ENCODE results near the gene PAK4. TPM values are rescaled to one million over a fixed set of nuclear protein-coding genes. Genes with fewer than 3 reads are reported as not detected.
"Not testable (repeated sequence)": the region's sequence is repeated elsewhere in the genome, so short reads cannot be mapped to it uniquely, and the experiment has no call there.

Gene PAK4
- total RNA-seq, 1 experiment from 2014 or later = 90.1 TPM

GRCh38 chr19:39115105-39115847 lies 10.3 kb upstream of the PAK4 start:
- Histone ChIP-seq H3K27me3 (ENCODE audit: insufficient read depth, low read length) (no peaks in the 10 kb centered on the region), H3K4me2 (ENCODE audit: low read length) (no peak overlapping the region), H3K4me1 (ENCODE audit: control insufficient read depth in 1 of 2, insufficient read depth in 2 of 2, low read length in 2 of 2) (peaks cover 17 to 35% of the 10 kb centered on the region in 2 experiments), H3K36me3 (ENCODE audit: control insufficient read depth in 1 of 2, insufficient read depth in 2 of 2, low read length in 2 of 2) (no peaks in the 10 kb centered on the region), H3K4me3 (replicated peaks in 1 of 2; ENCODE audit: low read depth in 1 of 2, low read length in 2 of 2) (no peak overlapping the region), H4K20me1 (ENCODE audit: insufficient read depth) (no peaks in the 10 kb centered on the region), H2AFZ (ENCODE audit: low read depth, low read length, poor library complexity, severe bottlenecking) (no peak overlapping the region), H3K27ac (ENCODE audit: low read depth, low read length) (no peak overlapping the region), H3K9me3 (ENCODE audit: control insufficient read depth in 1 of 2, insufficient read depth in 1 of 2, low read depth in 1 of 2, low read length in 2 of 2) (no peaks in the 10 kb centered on the region), H3K9ac (ENCODE audit: low read length) (no peak overlapping the region), H3K79me2 (ENCODE audit: insufficient read depth, low read length) (no peaks in the 10 kb centered on the region), H3K9me2 (ENCODE audit: insufficient read depth) (no peaks in the 10 kb centered on the region)
- ATAC-seq (no peak), DNase-seq (ENCODE audit: low read depth, low spot score) (no peak)
- intact Hi-C loops (cut with micrococcal nuclease) = no loop called here
- ChIA-PET CTCF (no interaction called here), RAD21 (ENCODE audit: low non-redundant PET in 1 of 2, low total read pairs in 2 of 2, uncharacterized antibody in 2 of 2, unreplicated experiment in 2 of 2) (no interaction called here), POLR2A (interaction anchor here (0.7 kb wide), 1 partner anchor 101 kb away, joined by 4 read pairs; no protein-coding TSS in a partner anchor)
- BruUV-seq (replicated peaks) = no TSS peak
- TF ChIP-seq SP1 (IDR thresholded peaks at IDR 0.05; ENCODE audit: low read depth) = no peak
- TF ChIP-seq FOSL1 (IDR thresholded peaks at IDR 0.05; ENCODE audit: low read depth) = no peak
- no peak for TF ChIP-seq ZFX (IDR thresholded peaks at IDR 0.05)
- no peak for TF ChIP-seq YY1 (IDR thresholded peaks at IDR 0.05; ENCODE audit: extremely low read depth, insufficient replicate concordance, low read depth, low read length)

GRCh38 chr19:39117023-39117422 lies 8.6 kb upstream of the PAK4 start:
- intact Hi-C loops (cut with micrococcal nuclease); H3K27me3 ChIP-seq (ENCODE audit: insufficient read depth, low read length); H3K9ac ChIP-seq (ENCODE audit: low read length); H4K20me1 ChIP-seq (ENCODE audit: insufficient read depth); H3K4me3 ChIP-seq (replicated peaks in 1 of 2; ENCODE audit: low read depth in 1 of 2, low read length in 2 of 2); RAD21 ChIA-PET (ENCODE audit: low non-redundant PET in 1 of 2, low total read pairs in 2 of 2, uncharacterized antibody in 2 of 2, unreplicated experiment in 2 of 2); ATAC-seq; BruUV-seq (replicated peaks); H3K36me3 ChIP-seq (ENCODE audit: control insufficient read depth in 1 of 2, insufficient read depth in 2 of 2, low read length in 2 of 2); DNase-seq (ENCODE audit: low read depth, low spot score); H3K9me2 ChIP-seq (ENCODE audit: insufficient read depth); H3K79me2 ChIP-seq (ENCODE audit: insufficient read depth, low read length); H3K4me2 ChIP-seq (ENCODE audit: low read length); H2AFZ ChIP-seq (ENCODE audit: low read depth, low read length, poor library complexity, severe bottlenecking); H3K9me3 ChIP-seq (ENCODE audit: control insufficient read depth in 1 of 2, insufficient read depth in 1 of 2, low read depth in 1 of 2, low read length in 2 of 2); H3K27ac ChIP-seq (ENCODE audit: low read depth, low read length); CTCF ChIA-PET: not testable (repeated sequence)
- peaks cover 11 to 26% of the 10 kb centered on the region in 2 experiments for H3K4me1 ChIP-seq (ENCODE audit: control insufficient read depth in 1 of 2, insufficient read depth in 2 of 2, low read length in 2 of 2)
- POLR2A ChIA-PET = interaction anchor here (0.7 kb wide), 1 partner anchor 22 kb away, joined by 3 read pairs; no protein-coding TSS in a partner anchor
